ENCODE results near the gene AGO3. TPM values are rescaled to one million over a fixed set of nuclear protein-coding genes. Genes with fewer than 3 reads are reported as not detected.
"Not testable (repeated sequence)": the region's sequence is repeated elsewhere in the genome, so short reads cannot be mapped to it uniquely, and the experiment has no call there.

Gene AGO3
- total RNA-seq, 4 donors from 2014 or later, result 12.7 to 21.4 (median 18.1) TPM

- Histone ChIP-seq H3K36me3 (peaks cover 16% of the 10 kb centered on the region), H3K4me3 (no peak overlapping the region), H3K27ac (no peak overlapping the region), H3K9me3 (no peaks in the 10 kb centered on the region), H3K4me1 (peaks cover 23% of the 10 kb centered on the region), H3K27me3 (no peaks in the 10 kb centered on the region)
- TF ChIP-seq POLR2AphosphoS5 (IDR thresholded peaks at IDR 0.05) (no peak), EP300 (IDR thresholded peaks at IDR 0.05) (no peak), POLR2A (IDR thresholded peaks at IDR 0.05) (no peak), CTCF (IDR thresholded peaks at IDR 0.05) (no peak)
- 50% methylated on average over 2 of the region's 2 CpGs for WGBS
- DNase-seq (ENCODE audit: low spot score in 2 of 2), result no peak
These were observed 46.0 kb upstream of the AGO3 start for GRCh38 chr1:35884934-35885333.

DNA sequence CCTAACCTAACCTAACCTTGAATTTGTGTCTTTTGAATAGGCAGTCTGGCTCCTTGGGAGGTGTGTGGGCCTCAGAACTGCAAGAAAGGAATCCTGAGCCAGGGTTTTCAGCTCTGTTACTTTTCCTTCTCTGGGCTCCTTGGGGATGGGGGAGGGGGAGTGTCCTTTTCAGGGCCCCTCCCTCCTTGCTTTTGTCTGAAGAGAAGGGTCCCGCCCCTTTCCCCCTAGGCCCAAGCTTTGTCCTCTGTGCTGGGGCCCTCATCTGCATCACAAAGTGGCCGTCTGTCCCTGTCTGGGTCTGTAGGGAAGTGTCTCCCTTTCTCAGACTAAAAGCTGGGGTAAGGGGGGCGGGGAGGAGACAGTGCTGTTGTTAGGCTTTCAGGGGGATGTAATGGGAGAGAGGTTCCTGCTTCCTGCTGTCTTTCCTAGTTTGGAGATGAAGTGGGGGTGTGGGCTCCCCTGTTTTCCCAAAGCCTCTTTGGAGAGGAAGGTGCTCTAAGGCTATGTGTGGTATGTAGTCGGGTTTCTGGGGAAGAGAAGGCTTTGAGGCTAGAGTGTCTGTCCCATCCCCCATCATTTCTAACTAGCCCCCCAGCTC is 44.8 kb upstream of the AGO3 start:
- TF ChIP-seq POLR2A (IDR thresholded peaks at IDR 0.05), result no peak
- TF ChIP-seq CTCF (IDR thresholded peaks at IDR 0.05), result no peak
- TF ChIP-seq POLR2AphosphoS5 (IDR thresholded peaks at IDR 0.05), result no peak
- TF ChIP-seq EP300 (IDR thresholded peaks at IDR 0.05), result no peak
- no peaks in the 10 kb centered on the region for H3K9me3 ChIP-seq
- H3K36me3 ChIP-seq, result peaks cover 27% of the 10 kb centered on the region
- DNase-seq (ENCODE audit: low spot score in 2 of 2), result no peak
- no peak overlapping the region for H3K27ac ChIP-seq
- peaks cover 23% of the 10 kb centered on the region for H3K4me1 ChIP-seq
- no peaks in the 10 kb centered on the region for H3K27me3 ChIP-seq
- WGBS, result 61% methylated on average over 4 of the region's 4 CpGs
- H3K4me3 ChIP-seq, result no peak overlapping the region

GRCh38 chr1:35886577-35887431 is 44.1 kb upstream of the AGO3 start:
- DNase-seq (ENCODE audit: low spot score in 2 of 2), result no peak
- TF ChIP-seq POLR2A (IDR thresholded peaks at IDR 0.05) (no peak), EP300 (IDR thresholded peaks at IDR 0.05) (no peak), CTCF (IDR thresholded peaks at IDR 0.05) (no peak), POLR2AphosphoS5 (IDR thresholded peaks at IDR 0.05) (no peak)
- no peaks in the 10 kb centered on the region for H3K9me3 ChIP-seq

GRCh38 chr1:35887508-35887907 is 43.4 kb upstream of the AGO3 start:
- 77% methylated on average over 2 of the region's 2 CpGs for WGBS
- TF ChIP-seq CTCF (IDR thresholded peaks at IDR 0.05) (no peak), EP300 (IDR thresholded peaks at IDR 0.05) (no peak), POLR2AphosphoS5 (IDR thresholded peaks at IDR 0.05) (no peak)
- peaks cover 39% of the 10 kb centered on the region for H3K36me3 ChIP-seq
- no peak overlapping the region for H3K4me3 ChIP-seq
- H3K27me3 ChIP-seq, result no peaks in the 10 kb centered on the region
- no peak for DNase-seq (ENCODE audit: low spot score in 2 of 2)
- H3K27ac ChIP-seq, result no peak overlapping the region
- H3K4me1 ChIP-seq, result peaks cover 20% of the 10 kb centered on the region
- H3K9me3 ChIP-seq, result no peaks in the 10 kb centered on the region

More at GRCh38 chr1:35886577-35887431, 44.1 kb upstream of the AGO3 start:
- H3K27ac ChIP-seq, result no peak overlapping the region
- H3K36me3 ChIP-seq, result peaks cover 33% of the 10 kb centered on the region
- H3K27me3 ChIP-seq, result no peaks in the 10 kb centered on the region
- H3K4me3 ChIP-seq, result no peak overlapping the region
- WGBS, result 41% methylated on average over 3 of the region's 3 CpGs
- H3K4me1 ChIP-seq, result peaks cover 23% of the 10 kb centered on the region

GRCh38 chr1:35888255-35888654 is 42.6 kb upstream of the AGO3 start:
- no peak for DNase-seq (ENCODE audit: low spot score in 2 of 2)
- peaks cover 47% of the 10 kb centered on the region for H3K36me3 ChIP-seq
- peaks cover 17% of the 10 kb centered on the region for H3K4me1 ChIP-seq
- H3K9me3 ChIP-seq, result no peaks in the 10 kb centered on the region
- H3K27ac ChIP-seq, result no peak overlapping the region
- TF ChIP-seq POLR2A (IDR thresholded peaks at IDR 0.05), result no peak
- no peak for TF ChIP-seq CTCF (IDR thresholded peaks at IDR 0.05)
- no peak for TF ChIP-seq POLR2AphosphoS5 (IDR thresholded peaks at IDR 0.05)
- TF ChIP-seq EP300 (IDR thresholded peaks at IDR 0.05), result no peak
- H3K27me3 ChIP-seq, result no peaks in the 10 kb centered on the region
- 89% methylated on average over 11 of the region's 11 CpGs for WGBS
- H3K4me3 ChIP-seq, result no peak overlapping the region

GRCh38 chr1:35888981-35889380 is 41.9 kb upstream of the AGO3 start:
- not testable (repeated sequence) for DNase-seq (ENCODE audit: low spot score in 2 of 2); H3K27ac ChIP-seq; H3K9me3 ChIP-seq; H3K4me3 ChIP-seq; H3K27me3 ChIP-seq
- Histone ChIP-seq H3K4me1 (peaks cover 14% of the 10 kb centered on the region), H3K36me3 (peaks cover 54% of the 10 kb centered on the region)
- WGBS, result 68% methylated on average over 3 of the region's 3 CpGs

All from suprapubic skin (tissue), 4 donors.